ENCODE measurements around the gene VPS13D. TPM values are rescaled to one million over a fixed set of nuclear protein-coding genes. Genes with fewer than 3 reads are reported as not detected.
"Not testable (repeated sequence)": the region's sequence is repeated elsewhere in the genome, so short reads cannot be mapped to it uniquely, and the experiment has no call there.

Gene VPS13D
- total RNA-seq, 1 experiment from 2014 or later, result 13.1 TPM

DNA sequence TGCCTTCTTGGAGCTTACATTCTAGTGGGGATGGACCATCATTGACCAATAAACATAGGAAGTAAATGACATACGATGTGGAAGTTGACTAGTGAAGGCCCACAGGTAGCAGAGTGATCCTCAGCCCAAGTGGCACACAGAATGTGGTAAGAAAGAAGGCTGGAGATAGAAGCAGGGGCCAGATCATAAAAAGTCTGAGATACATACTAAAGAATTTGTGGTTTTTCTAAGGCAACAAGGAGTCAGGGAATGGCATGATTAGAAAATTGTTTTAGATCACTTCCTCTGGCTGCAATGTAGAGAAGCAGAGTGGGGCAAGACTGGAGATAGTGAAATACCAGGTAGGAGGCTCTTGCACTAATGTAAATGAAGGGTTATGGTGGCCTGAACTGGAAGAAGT is 154.0 kb downstream of the VPS13D start:
- Histone ChIP-seq H3K27me3 (ENCODE audit: control insufficient read depth, insufficient read depth, low read length) (no peaks in the 10 kb centered on the region), H3K36me3 (replicated peaks; ENCODE audit: control insufficient read depth, insufficient read depth, low read length) (peaks cover 10% of the 10 kb centered on the region), H3K4me3 (ENCODE audit: insufficient read depth, low read depth, low read length) (no peak overlapping the region)
- DNase-seq, result no peak

DNA sequence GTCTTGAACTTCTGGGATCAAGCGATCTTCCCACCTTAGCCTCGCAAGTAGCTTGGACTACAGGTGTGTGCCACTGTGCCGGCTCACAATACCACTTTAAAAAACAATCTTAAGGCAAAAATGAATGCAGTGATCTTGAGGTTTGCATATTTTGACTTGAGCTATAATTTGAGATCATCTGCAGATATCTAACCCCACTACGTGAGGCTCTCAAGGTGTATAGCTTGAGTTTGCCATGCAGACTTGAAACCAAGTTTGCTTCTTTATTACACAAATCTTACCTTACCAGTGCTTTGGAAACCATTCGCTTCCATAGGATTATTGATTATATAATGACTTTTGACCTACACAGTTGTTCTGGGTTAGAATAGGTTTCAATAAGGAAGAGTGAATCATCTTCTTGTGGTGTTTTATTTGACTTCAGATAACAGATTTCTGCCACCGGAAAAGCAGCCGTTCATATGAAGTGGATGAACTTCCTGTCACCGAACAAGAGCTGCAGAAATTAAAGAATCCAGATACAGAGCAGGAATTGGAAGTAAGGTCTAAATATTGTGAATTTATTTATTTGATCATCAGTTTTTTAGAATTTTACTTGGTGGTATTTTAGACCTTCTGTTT is 155.1 kb downstream of the VPS13D start:
- Histone ChIP-seq H3K27me3 (ENCODE audit: control insufficient read depth, insufficient read depth, low read length) (no peaks in the 10 kb centered on the region), H3K36me3 (replicated peaks; ENCODE audit: control insufficient read depth, insufficient read depth, low read length) (peaks cover 7% of the 10 kb centered on the region), H3K4me3 (ENCODE audit: insufficient read depth, low read depth, low read length) (no peak overlapping the region)
- DNase-seq, result no peak

DNA sequence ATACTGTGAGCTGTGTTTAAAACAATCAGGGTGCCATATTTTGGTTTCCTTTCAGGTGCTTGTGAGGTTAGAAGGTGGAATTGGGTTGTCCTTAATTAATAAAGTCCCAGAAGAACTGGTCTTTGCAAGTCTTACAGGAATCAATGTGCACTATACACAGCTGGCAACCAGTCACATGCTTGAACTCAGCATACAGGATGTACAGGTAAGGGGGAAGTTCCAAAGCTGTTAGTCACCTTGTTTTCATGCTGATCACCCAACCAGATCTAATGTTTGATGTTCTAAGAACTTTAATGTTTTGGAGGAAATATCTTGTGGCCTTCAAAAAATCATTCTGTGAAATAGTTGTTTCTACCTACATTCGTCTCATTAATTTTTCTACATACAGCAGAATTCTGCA is 156.3 kb downstream of the VPS13D start:
- H3K27me3 ChIP-seq (ENCODE audit: control insufficient read depth, insufficient read depth, low read length), result no peaks in the 10 kb centered on the region
- DNase-seq, result no peak
- peaks cover 7% of the 10 kb centered on the region for H3K36me3 ChIP-seq (replicated peaks; ENCODE audit: control insufficient read depth, insufficient read depth, low read length)
- no peak overlapping the region for H3K4me3 ChIP-seq (ENCODE audit: insufficient read depth, low read depth, low read length)

DNA sequence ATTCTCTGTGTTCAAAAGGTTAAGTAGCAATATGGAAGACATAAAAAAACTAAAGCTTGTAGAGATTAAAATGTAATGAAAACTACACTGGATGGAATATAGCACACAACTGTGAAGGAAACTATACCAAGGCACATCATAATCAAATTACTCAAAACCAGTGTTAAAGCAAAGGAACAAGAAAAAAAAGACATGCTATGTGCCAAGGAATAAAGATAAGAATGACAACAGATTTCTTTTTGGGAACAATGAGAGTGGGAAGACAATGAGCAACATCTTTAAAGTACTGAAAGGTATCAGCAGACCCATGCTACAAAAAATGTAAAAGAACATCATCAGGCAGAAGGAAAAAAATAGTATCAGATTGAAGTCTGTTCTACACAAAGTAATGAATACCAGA is 157.8 kb downstream of the VPS13D start:
- DNase-seq, result no peak
- Histone ChIP-seq H3K27me3 (ENCODE audit: control insufficient read depth, insufficient read depth, low read length) (no peaks in the 10 kb centered on the region), H3K36me3 (replicated peaks; ENCODE audit: control insufficient read depth, insufficient read depth, low read length) (peaks cover 7% of the 10 kb centered on the region), H3K4me3 (ENCODE audit: insufficient read depth, low read depth, low read length) (no peak overlapping the region)

DNA sequence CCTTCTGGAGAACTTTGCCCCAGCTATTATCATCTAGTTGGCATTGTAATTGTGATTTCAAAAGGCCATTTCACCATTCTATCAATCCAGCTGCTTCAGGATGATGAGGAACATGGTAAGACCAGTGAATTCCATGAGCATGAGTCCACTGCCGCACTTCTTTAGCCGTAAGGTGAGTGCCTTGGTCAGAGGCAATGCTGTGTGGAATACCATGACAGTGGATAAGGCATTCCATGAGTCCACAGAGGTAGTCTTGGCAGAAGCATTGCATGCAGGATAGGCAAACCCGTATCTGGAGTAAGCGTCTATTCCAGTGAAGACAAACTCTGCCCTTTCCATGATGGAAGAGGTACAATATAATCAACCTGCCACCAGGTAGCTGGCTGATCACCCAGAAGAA is 160.5 kb downstream of the VPS13D start:
- H3K36me3 ChIP-seq (replicated peaks; ENCODE audit: control insufficient read depth, insufficient read depth, low read length); H3K27me3 ChIP-seq (ENCODE audit: control insufficient read depth, insufficient read depth, low read length); H3K4me3 ChIP-seq (ENCODE audit: insufficient read depth, low read depth, low read length); DNase-seq: not testable (repeated sequence)

DNA sequence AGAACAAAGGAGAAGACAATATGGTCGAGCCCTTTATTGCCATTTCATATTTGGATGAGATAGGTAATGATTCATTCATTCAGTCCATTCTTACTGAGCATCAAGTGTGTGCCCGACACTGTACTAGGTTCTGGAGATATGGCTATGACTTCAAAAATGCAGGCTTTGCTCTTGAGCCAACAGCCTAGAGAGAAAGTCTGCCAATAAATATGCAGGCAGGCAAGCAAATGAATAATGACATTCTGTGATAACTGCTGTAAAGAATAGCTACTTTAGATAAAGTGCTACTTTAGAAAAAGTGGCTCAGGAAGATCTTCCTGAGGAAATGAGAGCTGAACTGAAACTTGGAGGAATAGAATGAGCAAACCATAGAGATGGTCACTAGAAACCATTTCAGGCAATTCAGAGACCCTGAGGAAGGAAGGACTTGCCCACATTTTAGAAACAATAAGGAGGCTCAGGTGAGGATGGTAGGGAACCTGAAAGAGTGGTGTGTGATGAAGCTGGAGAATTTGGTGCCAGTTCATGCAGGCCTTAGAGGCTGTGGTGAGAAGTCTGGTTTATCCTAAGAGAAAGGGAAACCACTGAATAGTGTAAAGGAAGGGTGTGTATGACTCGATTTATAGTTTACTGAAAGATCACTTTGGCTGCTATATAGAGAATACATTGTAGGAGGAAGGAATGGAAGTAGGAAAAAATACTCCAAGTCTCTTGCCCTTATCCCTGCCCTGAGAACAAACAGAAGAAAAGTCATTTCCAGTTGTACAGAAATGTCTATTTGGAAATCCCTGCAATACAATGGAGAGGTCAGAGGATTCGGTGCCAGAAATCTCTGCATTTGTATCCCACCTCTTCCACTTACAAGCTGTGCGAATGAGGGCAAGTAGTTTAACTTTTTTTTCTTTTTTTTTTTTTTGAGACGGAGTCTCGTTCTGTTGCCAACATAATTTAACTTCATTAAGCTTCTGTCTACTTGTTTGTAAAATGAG is 167.9 kb downstream of the VPS13D start:
- Histone ChIP-seq H3K36me3 (replicated peaks; ENCODE audit: control insufficient read depth, insufficient read depth, low read length) (no peaks in the 10 kb centered on the region; the same call in none of the 2 replicates), H3K4me3 (ENCODE audit: insufficient read depth, low read depth, low read length) (no peak overlapping the region), H3K27me3 (ENCODE audit: control insufficient read depth, insufficient read depth, low read length) (no peaks in the 10 kb centered on the region)
- no peak for DNase-seq

DNA sequence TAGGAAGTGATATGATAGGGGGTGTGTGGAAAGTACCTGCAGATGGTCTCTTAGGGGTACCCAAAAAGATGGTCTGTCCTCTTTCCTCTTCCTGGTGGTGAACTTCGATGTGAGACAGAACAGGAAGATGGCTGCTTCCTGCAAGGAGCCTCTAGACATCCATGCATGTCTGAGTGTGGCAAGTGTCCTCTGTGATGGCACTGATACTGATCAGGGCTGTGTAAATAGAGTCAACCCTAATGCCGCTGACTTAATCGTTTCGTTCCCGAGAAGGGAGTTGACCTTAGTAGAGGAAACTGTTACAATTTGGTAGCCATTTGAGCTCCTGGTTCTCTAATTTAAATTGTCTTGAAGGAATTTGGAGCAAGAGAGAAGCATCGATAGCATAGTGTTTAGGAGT is 168.6 kb downstream of the VPS13D start:
- no peaks in the 10 kb centered on the region; the same call in none of the 2 replicates for H3K36me3 ChIP-seq (replicated peaks; ENCODE audit: control insufficient read depth, insufficient read depth, low read length)
- no peak overlapping the region for H3K4me3 ChIP-seq (ENCODE audit: insufficient read depth, low read depth, low read length)
- no peaks in the 10 kb centered on the region for H3K27me3 ChIP-seq (ENCODE audit: control insufficient read depth, insufficient read depth, low read length)
- DNase-seq, result no peak

DNA sequence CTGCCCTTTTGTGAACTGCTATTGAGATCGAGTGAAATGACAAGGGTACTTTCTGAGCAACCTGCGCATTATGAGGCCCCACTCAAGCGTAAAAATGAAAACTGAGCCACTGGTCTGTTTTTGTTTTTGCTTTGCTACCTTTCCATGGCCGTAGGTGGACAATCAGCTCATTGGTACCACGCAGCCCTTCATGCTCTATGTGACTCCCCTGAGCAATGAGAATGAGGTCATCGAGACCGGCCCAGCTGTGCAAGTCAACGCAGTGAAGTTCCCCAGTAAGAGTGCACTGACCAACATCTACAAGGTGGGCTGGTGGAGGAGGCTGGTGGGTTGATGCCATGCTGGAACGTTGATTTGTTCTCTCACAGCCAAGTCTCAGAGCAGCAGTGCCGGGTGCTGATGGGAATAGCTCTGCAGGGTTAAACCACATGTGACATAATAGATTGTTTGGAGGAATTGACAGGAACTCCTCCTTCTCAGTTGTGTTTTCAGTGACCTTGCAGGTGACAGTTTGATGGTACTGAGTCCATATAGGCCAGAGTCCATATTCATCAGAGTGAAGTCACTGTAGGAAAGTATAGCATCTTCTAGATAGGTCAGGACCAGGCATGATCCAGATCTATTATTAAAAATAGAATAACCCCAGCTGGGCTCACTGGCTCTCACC is 170.3 kb downstream of the VPS13D start:
- Histone ChIP-seq H3K27me3 (ENCODE audit: control insufficient read depth, insufficient read depth, low read length) (no peaks in the 10 kb centered on the region), H3K36me3 (replicated peaks; ENCODE audit: control insufficient read depth, insufficient read depth, low read length) (no peaks in the 10 kb centered on the region; the same call in none of the 2 replicates), H3K4me3 (ENCODE audit: insufficient read depth, low read depth, low read length) (no peak overlapping the region)
- no peak for DNase-seq

DNA sequence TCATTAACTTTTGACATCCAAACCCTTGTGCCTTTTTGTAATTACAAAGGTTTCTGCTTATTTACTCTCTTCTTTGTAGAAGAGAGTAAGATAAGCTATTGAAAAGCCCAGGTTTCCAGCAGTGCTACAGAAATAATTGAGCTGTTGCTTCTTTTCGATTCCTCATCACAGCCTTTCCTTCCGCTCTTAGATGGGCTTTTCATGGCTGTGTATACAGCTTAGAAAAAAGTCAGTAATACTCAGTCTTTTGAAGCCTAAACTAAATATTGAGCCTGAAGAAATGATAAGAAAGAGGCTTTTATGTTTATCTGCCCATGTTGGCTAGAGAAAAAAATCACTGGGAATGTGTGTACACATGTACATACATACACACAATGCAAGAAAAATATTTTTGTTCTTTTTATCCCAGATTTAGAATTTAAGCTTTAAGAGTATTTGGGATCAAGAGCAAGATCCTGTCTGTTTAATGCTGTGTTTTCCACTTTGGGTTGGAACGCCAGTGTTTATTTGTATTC is 172.4 kb downstream of the VPS13D start:
- DNase-seq, result no peak
- Histone ChIP-seq H3K4me3 (ENCODE audit: insufficient read depth, low read depth, low read length) (no peak overlapping the region), H3K36me3 (replicated peaks; ENCODE audit: control insufficient read depth, insufficient read depth, low read length) (no peaks in the 10 kb centered on the region; the same call in none of the 2 replicates), H3K27me3 (ENCODE audit: control insufficient read depth, insufficient read depth, low read length) (no peaks in the 10 kb centered on the region)

DNA sequence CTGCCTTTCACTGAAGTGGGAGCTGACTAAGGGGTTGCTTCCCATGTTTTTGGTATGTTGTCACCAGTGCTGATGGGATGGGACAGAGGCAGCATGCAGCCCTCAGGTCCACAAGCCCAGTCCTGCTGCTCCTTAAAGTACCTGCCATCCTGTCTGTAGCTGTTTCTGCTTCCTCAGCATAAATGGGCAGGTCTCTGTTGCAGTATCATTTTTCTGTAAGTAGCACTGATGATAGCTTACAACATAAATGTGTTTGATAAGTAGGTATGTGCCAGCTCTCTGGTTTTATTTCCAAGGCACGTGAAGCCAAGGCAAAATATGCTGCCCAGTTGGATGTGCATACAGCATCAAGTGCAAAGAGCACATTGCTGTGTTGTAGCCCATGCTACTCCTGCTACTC is 173.0 kb downstream of the VPS13D start:
- Histone ChIP-seq H3K27me3 (ENCODE audit: control insufficient read depth, insufficient read depth, low read length) (no peaks in the 10 kb centered on the region), H3K36me3 (replicated peaks; ENCODE audit: control insufficient read depth, insufficient read depth, low read length) (no peaks in the 10 kb centered on the region; the same call in none of the 2 replicates), H3K4me3 (ENCODE audit: insufficient read depth, low read depth, low read length) (no peak overlapping the region)
- DNase-seq, result no peak

DNA sequence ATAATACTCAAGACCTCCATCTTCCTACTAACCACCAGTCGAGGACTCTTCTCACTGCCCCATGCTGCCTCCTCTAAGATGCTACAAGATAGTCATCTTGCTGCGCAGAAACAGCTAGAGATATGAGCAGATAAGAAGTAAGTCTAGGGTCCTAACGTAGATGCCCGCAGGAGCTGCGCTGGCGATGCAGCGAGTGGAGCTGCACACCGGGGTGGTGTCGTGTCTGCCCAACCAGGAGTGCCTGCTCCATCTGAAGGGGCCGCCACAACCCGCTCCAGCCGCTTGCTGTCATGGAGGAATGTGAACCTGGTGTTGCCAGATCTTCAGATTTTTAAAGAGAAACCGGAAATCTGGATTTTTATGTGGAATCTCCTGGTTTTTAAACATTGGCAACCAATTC is 175.1 kb downstream of the VPS13D start:
- H3K4me3 ChIP-seq (ENCODE audit: insufficient read depth, low read depth, low read length), result no peak overlapping the region

DNA sequence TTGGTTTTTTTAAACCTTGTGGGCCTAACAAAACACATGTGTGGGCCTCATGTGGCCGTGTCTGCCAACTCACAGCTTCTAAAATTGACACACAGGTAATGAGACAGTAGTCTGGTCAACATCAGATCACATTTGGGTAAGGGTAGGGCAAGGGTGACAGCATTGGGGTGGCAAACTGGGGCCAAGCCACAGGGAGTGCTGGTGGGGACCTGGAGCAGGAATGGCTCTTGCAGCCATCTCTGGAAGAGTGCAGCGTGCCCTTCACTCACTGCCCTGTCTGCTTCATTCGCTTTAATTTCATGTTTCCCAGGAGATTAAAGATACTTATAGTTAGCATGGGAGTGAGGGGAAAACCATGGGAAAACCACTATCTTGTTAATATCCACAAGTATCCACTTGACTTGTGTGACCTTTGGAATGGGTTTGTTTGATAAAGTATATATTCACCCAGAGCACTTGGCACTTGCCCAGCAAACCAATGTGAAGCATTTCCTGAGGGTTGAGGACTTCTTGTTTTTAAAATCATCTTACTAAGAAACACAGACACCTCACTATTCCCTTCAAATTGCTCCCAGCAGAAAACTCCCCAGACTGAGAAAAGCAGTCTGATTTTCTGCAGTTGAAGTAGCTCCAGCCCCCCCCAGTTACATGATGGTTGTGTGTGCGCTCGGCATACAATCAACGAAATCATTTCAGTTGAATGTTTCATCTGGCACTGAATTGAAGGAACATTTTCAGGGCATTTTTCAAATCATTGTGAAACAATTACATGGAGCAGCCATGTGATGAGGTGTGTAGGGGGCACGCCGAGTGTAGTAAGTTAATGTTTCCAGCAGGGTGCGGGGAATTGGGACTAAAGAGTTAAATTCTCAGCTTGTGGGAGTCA is 175.7 kb downstream of the VPS13D start:
- Histone ChIP-seq H3K27me3 (ENCODE audit: control insufficient read depth, insufficient read depth, low read length) (no peaks in the 10 kb centered on the region), H3K36me3 (replicated peaks; ENCODE audit: control insufficient read depth, insufficient read depth, low read length) (no peaks in the 10 kb centered on the region; the same call in none of the 2 replicates), H3K4me3 (ENCODE audit: insufficient read depth, low read depth, low read length) (no peak overlapping the region)
- DNase-seq, result peak; percentile 43

More for the DNA sequence above, 175.1 kb downstream of the VPS13D start:
- no peak for DNase-seq
- Histone ChIP-seq H3K36me3 (replicated peaks; ENCODE audit: control insufficient read depth, insufficient read depth, low read length) (no peaks in the 10 kb centered on the region; the same call in none of the 2 replicates), H3K27me3 (ENCODE audit: control insufficient read depth, insufficient read depth, low read length) (no peaks in the 10 kb centered on the region)

DNA sequence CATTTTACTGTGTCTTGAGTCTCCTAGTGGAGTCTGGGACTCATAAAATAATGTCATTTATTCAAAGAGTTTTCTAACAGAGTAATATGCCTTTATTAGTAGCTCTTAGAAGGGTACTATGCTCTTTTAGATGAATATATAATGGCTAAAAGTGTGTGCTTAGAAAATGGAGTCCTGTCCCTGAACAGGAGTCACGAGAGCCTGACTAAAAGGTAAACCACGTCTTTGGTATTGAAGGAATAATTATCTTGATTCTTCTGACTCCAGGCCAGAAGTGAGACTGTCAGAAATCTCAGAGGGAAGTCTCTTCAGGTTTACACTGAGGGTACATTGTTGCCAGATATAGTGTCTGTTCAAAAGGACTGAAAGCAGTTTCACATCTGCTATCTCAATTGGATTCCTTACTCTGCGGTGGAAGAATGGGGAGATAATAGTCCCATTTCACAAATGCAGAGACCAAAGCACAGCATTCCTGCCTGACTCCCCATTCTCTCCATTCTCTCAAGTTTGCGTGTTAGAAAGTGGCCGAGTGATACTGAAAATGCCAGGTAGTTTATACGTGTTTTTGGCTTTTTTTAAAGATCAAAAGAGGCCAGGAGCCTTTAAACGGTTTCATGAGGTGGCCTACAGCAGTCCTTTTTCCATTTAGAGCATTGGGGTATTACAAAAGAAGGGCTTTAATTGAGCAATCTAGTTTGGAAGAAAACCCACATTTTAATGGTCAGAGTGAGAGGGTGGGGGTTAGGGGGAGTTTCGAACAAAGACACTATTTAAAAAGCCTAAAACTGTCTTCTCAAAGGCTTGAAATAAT is 176.6 kb downstream of the VPS13D start:
- no peaks in the 10 kb centered on the region for H3K27me3 ChIP-seq (ENCODE audit: control insufficient read depth, insufficient read depth, low read length)
- no peaks in the 10 kb centered on the region; the same call in 1 of the 2 replicates for H3K36me3 ChIP-seq (replicated peaks; ENCODE audit: control insufficient read depth, insufficient read depth, low read length)
- DNase-seq, result no peak
- no peak overlapping the region for H3K4me3 ChIP-seq (ENCODE audit: insufficient read depth, low read depth, low read length)

Measured in H7 (cell line).